Trophoblast cell (in vitro differentiated cells and primary cell): ENCODE measurements around the gene MEN1.

Source experiments
- DNase-seq, 2 donors: peaks; one replicate each; pipeline ENCODE4 v3.0.0-alpha.2; 2016
- H2AFZ ChIP-seq: 2 replicates; pipeline ENCODE4 v1.6.1; 2013; ENCODE audit warnings: low read length, moderate library complexity, mild to moderate bottlenecking; ENCODE audit not compliant: insufficient read depth, poor library complexity
- H2AK5ac ChIP-seq: 2 replicates; pipeline ENCODE4 v1.6.1; 2013; ENCODE audit warnings: mild to moderate bottlenecking, low read length
- H2BK120ac ChIP-seq: 2 replicates; pipeline ENCODE4 v1.6.1; 2013; ENCODE audit warnings: low read length, mild to moderate bottlenecking, moderate library complexity; ENCODE audit not compliant: insufficient read depth, poor library complexity
- H2BK12ac ChIP-seq: 2 replicates; pipeline ENCODE4 v1.6.1; 2013; ENCODE audit warnings: mild to moderate bottlenecking, low read length, moderate library complexity
- H2BK5ac ChIP-seq: 2 replicates; pipeline ENCODE4 v1.6.1; 2013; ENCODE audit warnings: low read length, low read depth, moderate library complexity, mild to moderate bottlenecking; ENCODE audit not compliant: poor library complexity
- H3K14ac ChIP-seq: 2 replicates; pipeline ENCODE4 v1.6.1; 2013; ENCODE audit warnings: mild to moderate bottlenecking, low read length
- H3K18ac ChIP-seq: 2 replicates; pipeline ENCODE4 v1.6.1; 2013; ENCODE audit warnings: mild to moderate bottlenecking, low read length
- H3K23ac ChIP-seq: 2 replicates; pipeline ENCODE4 v1.6.1; 2013; ENCODE audit warnings: low read length
- H3K27ac ChIP-seq: 2 replicates; pipeline ENCODE4 v1.5.1; 2013; ENCODE audit warnings: low read depth, mild to moderate bottlenecking, inconsistent platforms, low read length, moderate library complexity
- H3K27me3 ChIP-seq: 2 replicates; pipeline ENCODE4 v1.6.1; 2013; ENCODE audit warnings: inconsistent platforms, mild to moderate bottlenecking, low read length, moderate library complexity; ENCODE audit not compliant: insufficient read depth
- H3K36me3 ChIP-seq, 2 experiments: 1 replicate in 1 of 2; 2 replicates in 1 of 2; pipeline ENCODE4 v1.6.1; 2013; ENCODE audit warnings: low read length in 2 of 2, mild to moderate bottlenecking in 2 of 2, moderate library complexity in 1 of 2; ENCODE audit not compliant: insufficient read depth in 2 of 2, control insufficient read depth in 1 of 2
- H3K4ac ChIP-seq: 2 replicates; pipeline ENCODE4 v1.6.1; 2013; ENCODE audit warnings: low read depth, mild to moderate bottlenecking, low read length, moderate library complexity
- H3K4me1 ChIP-seq, 2 experiments: 1 replicate in 1 of 2; 2 replicates in 1 of 2; pipeline ENCODE4 v1.6.1; 2013; ENCODE audit warnings: low read length in 2 of 2, mild to moderate bottlenecking in 2 of 2, moderate library complexity in 1 of 2; ENCODE audit not compliant: insufficient read depth in 2 of 2, control insufficient read depth in 1 of 2
- H3K4me2 ChIP-seq: 2 replicates; pipeline ENCODE4 v1.6.1; 2013; ENCODE audit warnings: inconsistent platforms, mild to moderate bottlenecking, low read length, moderate library complexity
- H3K4me3 ChIP-seq: 2 replicates; pipeline ENCODE4 v1.5.1; 2013; ENCODE audit warnings: mild to moderate bottlenecking, low read depth, low read length, inconsistent platforms
- H3K79me1 ChIP-seq: one replicate; pipeline ENCODE4 v1.6.1; 2013; ENCODE audit warnings: low read length
- H3K79me2 ChIP-seq: 2 replicates; pipeline ENCODE4 v1.6.1; 2013; ENCODE audit warnings: low read length, mild to moderate bottlenecking; ENCODE audit not compliant: control insufficient read depth, insufficient read depth, poor library complexity
- H3K9ac ChIP-seq: 2 replicates; pipeline ENCODE4 v1.6.1; 2013; ENCODE audit warnings: mild to moderate bottlenecking, low read length
- H3K9me3 ChIP-seq: 2 replicates; pipeline ENCODE4 v1.6.1; 2013; ENCODE audit warnings: low read depth, mild to moderate bottlenecking, control low read depth, inconsistent platforms, low read length; ENCODE audit not compliant: insufficient read depth
- H4K12ac ChIP-seq: 2 replicates; pipeline ENCODE4 v1.6.1; 2013; ENCODE audit warnings: low read depth, mild to moderate bottlenecking, low read length, moderate library complexity
- H4K8ac ChIP-seq: 2 replicates; pipeline ENCODE4 v1.6.1; 2013; ENCODE audit warnings: low read depth, mild to moderate bottlenecking, low read length, moderate library complexity
- H4K91ac ChIP-seq: one replicate; pipeline ENCODE4 v1.6.1; 2013; ENCODE audit warnings: low read depth, mild to moderate bottlenecking, low read length, moderate library complexity
- WGBS: extraction: QIAGEN DNeasy Blood & Tissue Kit; methylation state at CpG from one replicate; pipeline ENCODE4 v1.1.7; 2013; ENCODE audit warnings: missing lambda C conversion rate; ENCODE audit not compliant: insufficient read length, insufficient coverage; ENCODE audit errors: extremely low coverage; 5-methylcytosine and 5-hydroxymethylcytosine counted together

Gene MEN1

GRCh38 chr11:64856382-64857227, 46.3 kb upstream of the MEN1 start:
- Histone ChIP-seq H2BK12ac (peak overlapping the region; percentile 35), H3K14ac (no peak overlapping the region), H3K23ac (no peak overlapping the region), H3K27ac (peak overlapping the region; percentile 35), H2BK120ac (no peak overlapping the region), H3K4me1 (peaks cover 24 to 25% of the 10 kb centered on the region in 2 experiments), H3K9ac (no peak overlapping the region), H3K36me3 (peaks cover 47 to 52% of the 10 kb centered on the region in 2 experiments), H2AFZ (no peak overlapping the region), H4K12ac (no peak overlapping the region), H3K18ac (no peak overlapping the region), H4K8ac (no peak overlapping the region), H3K27me3 (no peaks in the 10 kb centered on the region), H3K4me3 (no peak overlapping the region), H3K79me1 (peaks cover 12% of the 10 kb centered on the region), H3K9me3 (peaks cover 2% of the 10 kb centered on the region), H3K4me2 (peak overlapping the region; percentile 19), H2BK5ac (no peak overlapping the region), H4K91ac (peak overlapping the region; percentile 16), H3K4ac (no peak overlapping the region), H3K79me2 (peaks cover 2% of the 10 kb centered on the region), H2AK5ac (no peak overlapping the region)
- no CpG with 5 or more reads among the region's 20 CpGs for WGBS
- peak; percentile 96 to 99 for DNase-seq

- no peak overlapping the region for H2AFZ ChIP-seq
- H3K4me2 ChIP-seq, result no peak overlapping the region
- H2BK12ac ChIP-seq, result peak overlapping the region; percentile 5
- no peak overlapping the region for H2BK120ac ChIP-seq
- peak overlapping the region; percentile 23 for H4K91ac ChIP-seq
- H3K79me2 ChIP-seq, result peaks cover 2% of the 10 kb centered on the region
- no peak overlapping the region for H2AK5ac ChIP-seq
- H3K4me3 ChIP-seq, result no peak overlapping the region
- peak overlapping the region; percentile 13 for H3K27ac ChIP-seq
- H3K14ac ChIP-seq, result peak overlapping the region; percentile 1
- H3K36me3 ChIP-seq, result peaks cover 47 to 52% of the 10 kb centered on the region in 2 experiments
- H3K4me1 ChIP-seq, result peaks cover 24 to 25% of the 10 kb centered on the region in 2 experiments
- H3K23ac ChIP-seq, result no peak overlapping the region
- H4K8ac ChIP-seq, result no peak overlapping the region
- H3K27me3 ChIP-seq, result no peaks in the 10 kb centered on the region
- H3K9ac ChIP-seq, result no peak overlapping the region
- 100% methylated on average over 4 of the region's 22 CpGs for WGBS
- no peak for DNase-seq
- no peak overlapping the region for H2BK5ac ChIP-seq
- H3K9me3 ChIP-seq, result peaks cover 2% of the 10 kb centered on the region
- H3K18ac ChIP-seq, result peak overlapping the region; percentile 17
- H3K79me1 ChIP-seq, result peaks cover 12% of the 10 kb centered on the region
- no peak overlapping the region for H4K12ac ChIP-seq
- H3K4ac ChIP-seq, result no peak overlapping the region
Observed at GRCh38 chr11:64855596-64856304, 45.4 kb upstream of the MEN1 start.

- H2AFZ ChIP-seq, result no peak overlapping the region
- no CpG with 5 or more reads among the region's 45 CpGs for WGBS
- peaks cover 40 to 47% of the 10 kb centered on the region in 2 experiments for H3K36me3 ChIP-seq
- H4K91ac ChIP-seq, result peak overlapping the region; percentile 30
- H3K23ac ChIP-seq, result no peak overlapping the region
- peak; percentile 94 to 97 for DNase-seq
- no peak overlapping the region for H3K9ac ChIP-seq
- H4K8ac ChIP-seq, result peak overlapping the region; percentile 2
- peak overlapping the region; percentile 20 for H3K18ac ChIP-seq
- peak overlapping the region; percentile 13 for H3K27ac ChIP-seq
- no peak overlapping the region for H3K4ac ChIP-seq
- H3K4me1 ChIP-seq, result peaks cover 24 to 25% of the 10 kb centered on the region in 2 experiments
- no peak overlapping the region for H4K12ac ChIP-seq
- peaks cover 2% of the 10 kb centered on the region for H3K9me3 ChIP-seq
- peaks cover 2% of the 10 kb centered on the region for H3K79me2 ChIP-seq
- H2BK12ac ChIP-seq, result peak overlapping the region; percentile 20
- H3K79me1 ChIP-seq, result peaks cover 12% of the 10 kb centered on the region
- H3K4me3 ChIP-seq, result no peak overlapping the region
- H2BK120ac ChIP-seq, result no peak overlapping the region
- H3K4me2 ChIP-seq, result peak overlapping the region; percentile 8
- no peaks in the 10 kb centered on the region for H3K27me3 ChIP-seq
- H3K14ac ChIP-seq, result peak overlapping the region; percentile 35
- H2BK5ac ChIP-seq, result peak overlapping the region; percentile 2
- H2AK5ac ChIP-seq, result peak overlapping the region; percentile 26
Observed at GRCh38 chr11:64854534-64855502, 44.5 kb upstream of the MEN1 start.

GRCh38 chr11:64854157-64854533, 43.8 kb upstream of the MEN1 start:
- Histone ChIP-seq H3K27ac (no peak overlapping the region), H3K9me3 (peaks cover 2% of the 10 kb centered on the region), H4K91ac (peak overlapping the region; percentile 30), H3K4me1 (peaks cover 24 to 25% of the 10 kb centered on the region in 2 experiments), H3K14ac (no peak overlapping the region), H3K18ac (no peak overlapping the region), H4K8ac (no peak overlapping the region), H2BK12ac (peak overlapping the region; percentile 20), H3K9ac (no peak overlapping the region), H3K4me3 (no peak overlapping the region), H3K4me2 (no peak overlapping the region), H2BK120ac (no peak overlapping the region), H3K4ac (no peak overlapping the region), H3K36me3 (peaks cover 37 to 40% of the 10 kb centered on the region in 2 experiments), H3K27me3 (no peaks in the 10 kb centered on the region), H4K12ac (no peak overlapping the region), H3K79me1 (peaks cover 12% of the 10 kb centered on the region), H3K79me2 (peaks cover 2% of the 10 kb centered on the region), H2BK5ac (no peak overlapping the region), H3K23ac (no peak overlapping the region), H2AFZ (no peak overlapping the region), H2AK5ac (no peak overlapping the region)
- DNase-seq, result no peak
- no CpG with 5 or more reads among the region's 25 CpGs for WGBS
